ENCODE data around the gene RRM2. TPM values are rescaled to one million over a fixed set of nuclear protein-coding genes. Genes with fewer than 3 reads are reported as not detected.

RRM2 gene
- total and polyA plus RNA-seq, 2 experiments from 2014 or later = 108 to 119 TPM

- Histone ChIP-seq H2AFZ (no peak overlapping the region), H3K79me2 (replicated peaks; ENCODE audit: insufficient read depth) (no peaks in the 10 kb centered on the region), H3K4me2 (no peak overlapping the region), H4K20me1 (replicated peaks; ENCODE audit: insufficient read depth) (no peaks in the 10 kb centered on the region), H3K27me3 (ENCODE audit: insufficient read depth) (no peaks in the 10 kb centered on the region), H3K4me3 (no peak overlapping the region), H3K4me1 (ENCODE audit: insufficient read depth) (no peaks in the 10 kb centered on the region), H3F3A (replicated peaks; ENCODE audit: low read depth) (no peaks in the 10 kb centered on the region), H3K27ac (ENCODE audit: low read depth) (no peak overlapping the region), H3K9me2 (ENCODE audit: insufficient read depth) (no peaks in the 10 kb centered on the region), H3K36me3 (ENCODE audit: insufficient read depth) (no peaks in the 10 kb centered on the region)
- ATAC-seq (no peak), DNase-seq (ENCODE audit: low spot score) (no peak)
- H3K4me1 Mint-ChIP-seq = no peaks in the 10 kb centered on the region; the same call in 2 of the 3 replicates
- TF ChIP-seq ZNF114 (CRISPR knock-in tag; IDR thresholded peaks at IDR 0.05) = no peak
- no peak for TF ChIP-seq EZH2 (IDR thresholded peaks at IDR 0.05; ENCODE audit: low read depth, unreplicated experiment)
- no peak overlapping the region for H3K4me3 Mint-ChIP-seq
- H3K9me3 Mint-ChIP-seq = no peaks in the 10 kb centered on the region
- no peak overlapping the region for H3K27ac Mint-ChIP-seq
- H3K36me3 Mint-ChIP-seq (ENCODE audit: low read depth) = peaks cover 4% of the 10 kb centered on the region; the same call in 2 of the 3 replicates
- H3K27me3 Mint-ChIP-seq (ENCODE audit: insufficient read depth, low read depth, poor library complexity) = peaks cover 17% of the 10 kb centered on the region
Observed at GRCh38 chr2:10165282-10165681, 42.7 kb downstream of the RRM2 start.

GRCh38 chr2:10165861-10166675, 43.5 kb downstream of the RRM2 start:
- H3K27me3 ChIP-seq (ENCODE audit: insufficient read depth) = no peaks in the 10 kb centered on the region
- H3K4me1 Mint-ChIP-seq = no peaks in the 10 kb centered on the region; the same call in 2 of the 3 replicates
- H3K36me3 ChIP-seq (ENCODE audit: insufficient read depth) = no peaks in the 10 kb centered on the region
- no peak overlapping the region for H3K4me3 ChIP-seq
- no peaks in the 10 kb centered on the region for H3K9me2 ChIP-seq (ENCODE audit: insufficient read depth)
- H2AFZ ChIP-seq = no peak overlapping the region
- no peaks in the 10 kb centered on the region for H4K20me1 ChIP-seq (replicated peaks; ENCODE audit: insufficient read depth)
- H3K4me3 Mint-ChIP-seq = no peak overlapping the region
- no peaks in the 10 kb centered on the region for H3F3A ChIP-seq (replicated peaks; ENCODE audit: low read depth)
- peaks cover 11% of the 10 kb centered on the region for H3K27me3 Mint-ChIP-seq (ENCODE audit: insufficient read depth, low read depth, poor library complexity)
- no peak overlapping the region for H3K27ac ChIP-seq (ENCODE audit: low read depth)
- H3K4me1 ChIP-seq (ENCODE audit: insufficient read depth) = no peaks in the 10 kb centered on the region
- H3K79me2 ChIP-seq (replicated peaks; ENCODE audit: insufficient read depth) = no peaks in the 10 kb centered on the region
- DNase-seq (ENCODE audit: low spot score) (no peak), ATAC-seq (no peak)
- H3K36me3 Mint-ChIP-seq (ENCODE audit: low read depth) = peaks cover 4% of the 10 kb centered on the region; the same call in 2 of the 3 replicates
- H3K27ac Mint-ChIP-seq = no peak overlapping the region
- no peak overlapping the region for H3K4me2 ChIP-seq
- H3K9me3 Mint-ChIP-seq = no peaks in the 10 kb centered on the region
- TF ChIP-seq CREB1 (CRISPR knock-in tag; IDR thresholded peaks at IDR 0.05; ENCODE audit: low read depth) = no peak
- TF ChIP-seq ZNF114 (CRISPR knock-in tag; IDR thresholded peaks at IDR 0.05) = no peak
- no peak for TF ChIP-seq NANOG (IDR thresholded peaks at IDR 0.05; ENCODE audit: borderline replicate concordance)
- TF ChIP-seq JUNB (IDR thresholded peaks at IDR 0.05; ENCODE audit: unreplicated experiment) = no peak
- TF ChIP-seq EZH2phosphoT487 (IDR thresholded peaks at IDR 0.05; ENCODE audit: unreplicated experiment) = no peak
- no peak for TF ChIP-seq CTCF (conservative IDR thresholded peaks at IDR 0.05; ENCODE audit: low read depth in 2 of 2)
- no peak for TF ChIP-seq ZNF462 (CRISPR knock-in tag; IDR thresholded peaks at IDR 0.05)
- TF ChIP-seq POLR2AphosphoS5 (IDR thresholded peaks at IDR 0.05; ENCODE audit: low read depth) = no peak
- TF ChIP-seq STAT1 (IDR thresholded peaks at IDR 0.05; ENCODE audit: unreplicated experiment) = no peak
